Esophagus muscularis mucosa (tissue), 4 donors: ENCODE measurements around the gene ERBB2.

ENCODE experiments used
- EP300 ChIP-seq: sonication (generic); formaldehyde crosslinking; IDR thresholded peaks from one replicate; pipeline ENCODE4 v1.6.1; 2017; ENCODE audit warnings: antibody characterized with exemption
- POLR2A ChIP-seq: fragments of 450-650 bp; IDR thresholded peaks from one replicate; pipeline ENCODE4 v1.6.1; 2017; ENCODE audit warnings: antibody characterized with exemption, moderate library complexity, mild to moderate bottlenecking, low read depth
- POLR2AphosphoS5 ChIP-seq, 2 donors: sonication (generic); formaldehyde crosslinking; IDR thresholded peaks; one replicate each; pipeline ENCODE4 v1.6.1; 2017; ENCODE audit warnings: antibody characterized with exemption in 2 of 2
- TF ChIP-seq, protein P1 (sequence below), 3 experiments: fragments of 200-600 bp in 2 of 3; fragments of 450-650 bp in 1 of 3; sonication (generic) in 2 of 3; IDR thresholded peaks; one replicate each; pipeline ENCODE4 v1.5.1; 2017 to 2019; ENCODE audit warnings: antibody characterized with exemption in 3 of 3, mild to moderate bottlenecking in 2 of 3, moderate library complexity in 1 of 3

DNA sequence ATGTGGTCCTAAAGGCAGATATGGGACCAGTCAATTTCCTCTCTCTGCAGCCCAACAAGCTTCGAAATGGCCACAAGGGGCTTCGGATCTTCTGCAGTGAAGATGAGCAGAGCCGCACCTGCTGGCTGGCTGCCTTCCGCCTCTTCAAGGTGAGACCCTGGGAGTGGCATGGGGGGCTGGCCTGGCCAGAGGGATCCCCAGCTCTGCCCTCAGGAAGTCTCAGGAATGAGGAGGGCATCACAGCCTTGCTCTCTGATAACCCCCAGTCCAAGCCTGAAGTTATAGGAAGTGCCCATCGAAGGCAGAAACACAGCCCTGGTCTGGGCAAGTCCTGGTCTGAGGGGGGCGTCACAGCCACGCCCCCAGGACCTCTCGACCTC is 45.0 kb downstream of the ERBB2 start:
- TF ChIP-seq, protein P1, sequence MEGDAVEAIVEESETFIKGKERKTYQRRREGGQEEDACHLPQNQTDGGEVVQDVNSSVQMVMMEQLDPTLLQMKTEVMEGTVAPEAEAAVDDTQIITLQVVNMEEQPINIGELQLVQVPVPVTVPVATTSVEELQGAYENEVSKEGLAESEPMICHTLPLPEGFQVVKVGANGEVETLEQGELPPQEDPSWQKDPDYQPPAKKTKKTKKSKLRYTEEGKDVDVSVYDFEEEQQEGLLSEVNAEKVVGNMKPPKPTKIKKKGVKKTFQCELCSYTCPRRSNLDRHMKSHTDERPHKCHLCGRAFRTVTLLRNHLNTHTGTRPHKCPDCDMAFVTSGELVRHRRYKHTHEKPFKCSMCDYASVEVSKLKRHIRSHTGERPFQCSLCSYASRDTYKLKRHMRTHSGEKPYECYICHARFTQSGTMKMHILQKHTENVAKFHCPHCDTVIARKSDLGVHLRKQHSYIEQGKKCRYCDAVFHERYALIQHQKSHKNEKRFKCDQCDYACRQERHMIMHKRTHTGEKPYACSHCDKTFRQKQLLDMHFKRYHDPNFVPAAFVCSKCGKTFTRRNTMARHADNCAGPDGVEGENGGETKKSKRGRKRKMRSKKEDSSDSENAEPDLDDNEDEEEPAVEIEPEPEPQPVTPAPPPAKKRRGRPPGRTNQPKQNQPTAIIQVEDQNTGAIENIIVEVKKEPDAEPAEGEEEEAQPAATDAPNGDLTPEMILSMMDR (IDR thresholded peaks at IDR 0.05), result no peak
- no peak for TF ChIP-seq EP300
- TF ChIP-seq POLR2A, result no peak
- TF ChIP-seq POLR2AphosphoS5 (IDR thresholded peaks at IDR 0.05), result no peak
